Measurements from ENCODE around the gene RBFOX2. TPM values are rescaled to one million over a fixed set of nuclear protein-coding genes. Genes with fewer than 3 reads are reported as not detected.
A peak's percentile ranks its signal among the peaks of the same experiment; 100 is the strongest.

The RBFOX2 gene
- total RNA-seq, 1 experiment from 2014 or later, result 97.4 TPM

- DNase-seq (ENCODE audit: low read depth), result peak; percentile 46
Observed at GRCh38 chr22:35783943-35784614, 244.5 kb downstream of the RBFOX2 start.

GRCh38 chr22:35782504-35782903, 246.1 kb downstream of the RBFOX2 start:
- DNase-seq (ENCODE audit: low read depth), result no peak

GRCh38 chr22:35781898-35782297, 246.7 kb downstream of the RBFOX2 start:
- no peak for DNase-seq (ENCODE audit: low read depth)

- peak; percentile 83 for DNase-seq (ENCODE audit: low read depth)
Observed at GRCh38 chr22:35777335-35777975, 251.2 kb downstream of the RBFOX2 start.

GRCh38 chr22:35775339-35775738, 253.3 kb downstream of the RBFOX2 start:
- no peak for DNase-seq (ENCODE audit: low read depth)

- no peak for DNase-seq (ENCODE audit: low read depth)
Observed at GRCh38 chr22:35769974-35770373, 258.6 kb downstream of the RBFOX2 start.

- DNase-seq (ENCODE audit: low read depth), result no peak
Observed at GRCh38 chr22:35766654-35767580, 261.7 kb downstream of the RBFOX2 start.

GRCh38 chr22:35761037-35761436, 267.6 kb downstream of the RBFOX2 start:
- DNase-seq (ENCODE audit: low read depth), result no peak

GRCh38 chr22:35758394-35758793, 270.2 kb downstream of the RBFOX2 start:
- DNase-seq (ENCODE audit: low read depth), result no peak

- DNase-seq (ENCODE audit: low read depth), result no peak
Observed at GRCh38 chr22:35756722-35757121, 271.9 kb downstream of the RBFOX2 start.

- DNase-seq (ENCODE audit: low read depth), result no peak
Observed at GRCh38 chr22:35754761-35755160, 273.9 kb downstream of the RBFOX2 start.

- no peak for DNase-seq (ENCODE audit: low read depth)
Observed at GRCh38 chr22:35752863-35753189, 275.8 kb downstream of the RBFOX2 start.

- DNase-seq (ENCODE audit: low read depth), result no peak
Observed at GRCh38 chr22:35752006-35752862, 276.4 kb downstream of the RBFOX2 start.

- no peak for DNase-seq (ENCODE audit: low read depth)
Observed at GRCh38 chr22:35749808-35750207, 278.8 kb downstream of the RBFOX2 start.

GRCh38 chr22:35746946-35747703, 281.5 kb downstream of the RBFOX2 start:
- no peak for DNase-seq (ENCODE audit: low read depth)

- no peak for DNase-seq (ENCODE audit: low read depth)
Observed at GRCh38 chr22:35746248-35746647, 282.4 kb downstream of the RBFOX2 start.

- no peak for DNase-seq (ENCODE audit: low read depth)
Observed at GRCh38 chr22:35743326-35743860, 285.2 kb downstream of the RBFOX2 start.

GRCh38 chr22:35742342-35743100, 286.1 kb downstream of the RBFOX2 start:
- DNase-seq (ENCODE audit: low read depth), result peak; percentile 84

GRCh38 chr22:35740616-35741015, 288.0 kb downstream of the RBFOX2 start:
- no peak for DNase-seq (ENCODE audit: low read depth)

Data from HT1080 (cell line).